ENCODE results near the gene CPA3. TPM values are rescaled to one million over a fixed set of nuclear protein-coding genes. Genes with fewer than 3 reads are reported as not detected.

Gene CPA3, protein sequence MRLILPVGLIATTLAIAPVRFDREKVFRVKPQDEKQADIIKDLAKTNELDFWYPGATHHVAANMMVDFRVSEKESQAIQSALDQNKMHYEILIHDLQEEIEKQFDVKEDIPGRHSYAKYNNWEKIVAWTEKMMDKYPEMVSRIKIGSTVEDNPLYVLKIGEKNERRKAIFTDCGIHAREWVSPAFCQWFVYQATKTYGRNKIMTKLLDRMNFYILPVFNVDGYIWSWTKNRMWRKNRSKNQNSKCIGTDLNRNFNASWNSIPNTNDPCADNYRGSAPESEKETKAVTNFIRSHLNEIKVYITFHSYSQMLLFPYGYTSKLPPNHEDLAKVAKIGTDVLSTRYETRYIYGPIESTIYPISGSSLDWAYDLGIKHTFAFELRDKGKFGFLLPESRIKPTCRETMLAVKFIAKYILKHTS
- 1 to 10 TPM; 4.0 to 4.4 (median 4.0) TPM for polyA plus RNA-seq

DNA sequence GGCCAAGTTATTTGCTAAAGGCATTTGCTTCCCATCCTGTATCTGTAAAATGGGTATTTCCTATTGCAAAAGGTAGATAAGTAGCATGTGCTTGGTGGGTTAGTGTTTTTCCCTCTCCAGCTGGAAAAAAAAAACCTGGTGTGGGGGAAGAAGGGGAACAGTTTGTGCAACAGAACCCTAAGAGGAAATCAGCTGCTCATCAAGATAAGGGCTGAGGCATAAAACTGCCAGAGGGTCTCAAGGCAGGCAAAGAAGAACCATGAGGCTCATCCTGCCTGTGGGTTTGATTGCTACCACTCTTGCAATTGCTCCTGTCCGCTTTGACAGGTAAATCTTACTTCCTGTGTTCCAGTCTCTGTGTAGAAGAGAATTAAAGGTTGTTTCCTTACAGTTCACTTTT lies at the start of gene CPA3:
TSS of gene CPA3 (plus strand) at position 248 of the 400 bp plus-strand sequence. CDS start at position 260, 12 bp downstream.
- no peak within 1 kb of the TSS for H3K27ac ChIP-seq (ENCODE audit: low read depth, low read length)
- WGBS, 3 donors: 31 to 80% (median 59%) methylated on average over 1 of the region's 1 CpG

DNA sequence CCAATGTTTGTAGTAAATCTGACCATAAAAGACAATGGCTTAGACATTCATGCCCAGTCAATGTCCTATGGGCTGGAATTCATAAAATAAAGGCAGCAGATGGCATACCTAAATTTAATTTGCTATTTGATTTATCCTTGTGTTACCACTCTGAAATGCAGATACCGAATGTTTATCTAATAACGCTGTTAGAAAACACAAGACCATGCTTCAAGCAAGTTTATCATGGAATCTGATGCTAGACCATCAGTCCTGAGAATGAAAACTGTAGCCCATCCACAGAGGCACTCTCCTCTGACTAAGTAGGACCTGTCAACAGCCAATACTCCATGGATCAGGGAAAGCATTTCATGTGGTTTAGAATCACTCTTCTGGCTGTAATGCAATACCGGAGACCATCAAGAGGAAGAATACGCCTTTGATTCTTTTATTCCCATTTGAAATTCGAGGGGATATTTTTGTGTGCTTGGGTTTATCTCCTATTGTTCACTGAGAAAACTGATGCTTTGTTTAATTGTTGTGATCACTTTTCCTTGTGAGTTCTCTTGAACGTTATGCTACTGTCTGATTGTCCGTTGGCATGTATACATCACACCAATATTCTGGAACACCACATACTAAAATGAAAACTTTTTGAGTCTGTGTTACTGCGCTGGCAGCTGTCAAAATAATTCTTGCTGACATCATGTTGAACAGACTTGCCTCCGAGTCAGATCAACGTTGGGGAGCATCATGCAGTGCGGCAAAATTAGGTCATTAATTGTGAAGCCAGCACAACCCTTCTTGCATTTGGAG lies 49.6 kb upstream of the CPA3 start:
- 83 to 88% (median 87%) methylated on average over 11 of the region's 11 CpGs for WGBS, 3 donors
- no peak overlapping the region for H3K27ac ChIP-seq (ENCODE audit: low read depth, low read length)

DNA sequence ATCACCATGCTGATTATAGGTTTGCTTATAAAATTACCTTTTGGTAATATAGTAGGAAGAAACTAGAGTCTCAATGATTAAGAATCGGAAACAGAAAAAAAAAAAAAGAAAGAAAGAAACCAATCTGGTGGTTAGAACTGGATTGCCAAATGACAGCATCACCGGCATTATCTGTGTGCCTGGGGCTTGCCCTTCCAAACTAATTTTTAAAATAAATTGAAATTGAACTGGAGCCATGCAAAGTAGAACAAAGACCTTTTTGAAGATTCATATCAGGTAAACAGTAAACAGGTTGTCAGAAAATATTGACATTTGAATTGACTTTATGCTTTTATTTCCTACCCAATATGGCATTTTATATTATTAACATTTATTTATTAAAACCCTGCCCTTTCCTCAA lies 48.7 kb upstream of the CPA3 start:
- 81 to 89% (median 85%) methylated on average over 2 of the region's 2 CpGs for WGBS, 3 donors
- H3K27ac ChIP-seq (ENCODE audit: low read depth, low read length): no peak overlapping the region

DNA sequence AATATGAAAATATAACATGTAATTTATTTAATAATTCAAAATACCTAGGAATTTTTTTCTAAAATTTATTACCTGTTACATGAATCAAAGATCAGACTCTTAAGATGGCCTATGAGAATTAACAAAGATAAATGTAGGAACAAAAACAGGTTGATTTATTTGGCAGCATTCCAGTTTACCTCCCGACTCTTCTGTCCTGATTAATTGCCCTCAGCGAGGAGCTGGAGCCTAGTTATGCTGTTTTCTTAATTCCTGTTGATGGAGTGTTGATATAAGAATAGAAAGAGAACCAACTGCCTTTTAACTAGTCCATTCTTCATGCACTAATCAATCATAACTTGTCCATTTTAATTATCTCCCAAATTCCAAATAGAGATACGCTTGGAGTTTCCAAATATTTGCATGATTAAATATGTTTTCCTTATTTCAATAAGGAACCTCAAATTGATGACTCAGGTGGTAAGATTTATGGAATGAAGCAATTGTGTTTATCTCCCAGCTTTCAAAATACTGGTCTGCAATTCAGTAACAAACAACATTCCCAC lies 48.0 kb upstream of the CPA3 start:
- no peak overlapping the region for H3K27ac ChIP-seq (ENCODE audit: low read depth, low read length)
- WGBS, 3 donors: 26 to 57% (median 48%) methylated on average over 3 of the region's 3 CpGs

DNA sequence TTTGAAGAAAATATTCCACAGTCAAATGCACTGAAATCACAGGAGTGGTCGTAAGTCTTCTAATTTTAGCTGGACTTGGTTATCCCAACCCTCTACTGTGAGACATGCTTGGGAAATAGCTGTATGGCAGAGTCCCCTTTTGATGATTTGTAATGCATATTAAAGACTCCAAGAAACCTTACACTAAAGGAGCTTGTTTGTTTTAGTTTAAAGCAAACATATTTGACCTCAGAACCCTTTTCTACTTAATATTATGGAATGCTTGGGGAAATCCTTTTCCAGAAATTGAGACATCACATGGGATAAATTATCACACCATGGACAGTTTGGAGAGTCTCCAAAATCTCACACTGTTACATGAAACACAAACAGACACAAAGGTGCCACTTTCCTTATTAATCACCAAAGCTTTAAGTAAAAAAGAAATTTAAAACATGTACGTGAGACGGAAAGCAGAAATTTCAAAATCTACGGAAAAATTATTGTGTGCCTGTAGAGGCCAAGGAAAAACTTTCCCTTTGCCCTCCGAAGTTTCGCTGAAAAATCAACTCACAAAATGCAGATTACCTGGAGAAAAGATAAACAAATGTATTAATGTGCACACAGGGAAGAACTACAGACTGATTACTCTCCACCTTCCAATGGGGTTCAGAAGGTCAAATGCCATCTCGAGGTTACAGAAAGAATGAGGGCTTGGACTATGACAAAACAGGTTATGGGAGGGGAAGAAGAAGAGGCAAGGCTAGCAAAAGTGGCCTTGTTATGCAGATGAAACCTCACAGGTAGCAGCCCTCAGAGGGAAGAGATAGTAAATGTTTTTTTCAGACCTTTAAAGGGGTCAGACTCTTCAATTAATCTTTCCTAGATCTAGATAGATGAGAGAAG lies 44.5 kb upstream of the CPA3 start:
- 50 to 76% (median 74%) methylated on average over 7 of the region's 7 CpGs for WGBS, 3 donors
- H3K27ac ChIP-seq (ENCODE audit: low read depth, low read length): no peak overlapping the region

DNA sequence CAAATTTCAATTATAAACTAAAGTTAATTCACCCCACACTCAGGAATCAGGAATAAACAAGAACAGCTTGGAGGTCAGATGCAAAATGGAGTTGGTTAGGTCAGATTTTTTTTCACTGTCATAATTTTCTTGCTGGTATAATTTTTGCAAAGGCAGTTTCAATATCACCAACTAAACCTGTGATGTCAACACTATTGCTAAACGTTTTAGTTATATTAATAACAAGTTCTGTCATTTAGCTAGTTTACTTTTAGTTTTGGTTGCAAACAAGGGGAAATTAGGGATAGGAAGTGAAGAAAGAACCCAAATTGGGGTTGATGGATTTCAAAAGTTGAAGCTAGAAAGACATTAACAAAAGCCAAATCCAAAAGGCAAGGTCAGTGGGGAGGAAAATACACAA lies 42.1 kb upstream of the CPA3 start:
- no peak overlapping the region for H3K27ac ChIP-seq (ENCODE audit: low read depth, low read length)
- WGBS, 3 donors: 34 to 45% (median 34%) methylated on average over 1 of the region's 1 CpG

DNA sequence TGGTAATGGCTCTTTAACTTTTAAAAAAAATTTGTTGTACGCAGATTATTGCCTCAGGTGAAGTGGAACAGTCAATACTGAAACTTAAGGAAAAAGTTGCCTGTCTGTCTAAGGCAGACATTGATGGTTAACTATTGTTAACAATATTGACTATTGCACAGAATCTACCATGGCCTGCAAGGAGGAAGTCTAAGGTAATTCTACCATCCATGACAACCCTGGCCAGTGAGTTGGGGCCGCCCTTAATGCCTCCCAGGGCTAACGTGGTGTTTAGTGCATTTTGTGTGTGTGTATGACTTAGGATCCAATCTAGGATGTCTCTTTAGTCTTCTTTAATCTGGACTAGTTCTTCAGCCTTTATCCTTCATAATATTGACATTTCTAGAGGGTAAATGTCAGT lies 39.6 kb upstream of the CPA3 start:
- H3K27ac ChIP-seq (ENCODE audit: low read depth, low read length): no peak overlapping the region
- WGBS, 3 donors: 53 to 92% (median 81%) methylated on average over 3 of the region's 3 CpGs

DNA sequence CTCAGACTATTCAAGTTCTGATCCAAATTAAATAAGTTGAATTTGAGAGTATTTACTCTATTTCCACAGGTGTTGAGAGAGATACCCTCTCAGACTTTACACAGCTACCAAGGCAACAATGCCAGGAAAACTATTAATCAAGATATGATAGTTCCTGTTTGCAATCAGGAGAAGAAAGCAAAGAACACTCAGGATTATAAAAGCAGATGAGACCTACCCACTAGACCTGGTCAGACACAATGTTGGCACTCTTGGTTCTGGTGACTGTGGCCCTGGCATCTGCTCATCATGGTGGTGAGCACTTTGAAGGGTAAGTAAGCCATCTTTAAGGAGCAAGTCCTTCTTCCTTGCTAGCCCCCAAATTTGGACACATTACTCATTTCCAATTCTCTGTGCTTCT lies 37.5 kb upstream of the CPA3 start, which contains the start of gene CPB1:
TSS of gene CPB1 (plus strand) at position 227 of the 400 bp plus-strand sequence. CDS start at position 240, 13 bp downstream.
- H3K27ac ChIP-seq (ENCODE audit: low read depth, low read length): no peak within 1 kb of the TSS

DNA sequence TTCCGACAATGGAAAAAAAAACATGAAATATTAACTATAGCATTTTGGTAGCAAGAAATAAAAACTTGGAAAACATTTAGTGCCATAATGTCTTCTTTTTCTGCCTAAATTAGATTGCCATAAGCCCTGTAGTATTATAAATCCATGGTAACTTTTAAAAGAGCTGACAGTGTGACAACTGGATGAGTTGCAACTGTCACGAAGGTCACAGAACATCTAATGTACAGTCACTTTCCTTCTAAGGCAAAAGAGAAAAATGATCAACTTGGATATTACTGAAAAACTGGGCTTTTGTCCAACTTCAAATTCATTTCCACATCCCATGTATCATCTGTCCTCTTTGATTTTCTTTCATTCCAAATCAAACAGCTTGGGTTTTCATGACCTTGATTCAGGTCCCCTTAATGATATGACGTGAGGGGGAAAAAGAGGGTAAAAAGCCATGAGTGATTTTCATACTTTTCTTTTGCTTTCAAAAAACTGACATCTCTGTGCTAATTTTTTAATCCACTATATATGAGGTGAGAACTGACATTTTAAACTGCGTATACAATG lies 36.9 kb upstream of the CPA3 start:
- H3K27ac ChIP-seq (ENCODE audit: low read depth, low read length): no peak overlapping the region
- WGBS, 3 donors: 29 to 58% (median 49%) methylated on average over 4 of the region's 4 CpGs

DNA sequence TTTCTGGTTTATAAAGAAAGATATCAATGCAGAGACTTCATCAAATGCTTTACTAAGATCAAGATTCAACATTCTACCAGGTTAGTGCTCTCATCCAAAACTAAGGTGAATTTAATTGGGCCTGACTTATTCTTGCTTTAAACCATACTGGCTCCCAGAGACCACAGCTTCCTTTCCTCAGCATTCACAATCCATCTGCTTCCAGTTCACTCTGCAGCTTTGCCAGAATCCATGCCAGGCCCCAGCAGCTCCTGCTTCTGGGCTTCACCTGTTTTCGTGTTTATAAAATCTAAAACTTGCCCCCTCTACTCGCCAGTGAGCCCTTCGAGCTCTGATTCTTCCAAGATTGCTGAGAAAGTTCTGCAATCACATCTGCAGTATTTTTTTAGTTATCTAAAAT lies 35.2 kb upstream of the CPA3 start:
- 42 to 96% (median 92%) methylated on average over 3 of the region's 3 CpGs for whole genome bisulfite sequencing, 3 donors
- no peak overlapping the region for H3K27ac ChIP-seq (ENCODE audit: low read depth, low read length)

DNA sequence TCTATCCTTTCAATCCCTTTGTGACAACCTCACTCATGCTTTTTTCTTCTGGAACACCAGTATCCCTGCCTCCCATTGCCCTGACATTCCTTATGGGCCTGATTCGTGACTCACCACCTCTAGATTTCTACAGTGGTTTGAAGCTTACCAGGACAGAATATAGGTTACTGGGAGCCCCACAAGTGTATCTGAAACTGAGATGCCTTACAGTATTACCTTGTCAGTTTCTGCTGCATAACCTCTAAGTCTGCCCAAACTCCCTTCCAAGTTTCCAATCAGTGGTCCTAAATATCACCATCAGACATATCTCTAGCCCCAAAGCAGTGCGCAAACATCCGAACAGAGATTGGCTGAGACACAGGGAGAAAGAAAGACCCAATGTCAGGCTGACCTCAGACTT lies 31.9 kb upstream of the CPA3 start:
- 48 to 92% (median 89%) methylated on average over 3 of the region's 3 CpGs for WGBS, 3 donors
- H3K27ac ChIP-seq (ENCODE audit: low read depth, low read length): no peak overlapping the region

DNA sequence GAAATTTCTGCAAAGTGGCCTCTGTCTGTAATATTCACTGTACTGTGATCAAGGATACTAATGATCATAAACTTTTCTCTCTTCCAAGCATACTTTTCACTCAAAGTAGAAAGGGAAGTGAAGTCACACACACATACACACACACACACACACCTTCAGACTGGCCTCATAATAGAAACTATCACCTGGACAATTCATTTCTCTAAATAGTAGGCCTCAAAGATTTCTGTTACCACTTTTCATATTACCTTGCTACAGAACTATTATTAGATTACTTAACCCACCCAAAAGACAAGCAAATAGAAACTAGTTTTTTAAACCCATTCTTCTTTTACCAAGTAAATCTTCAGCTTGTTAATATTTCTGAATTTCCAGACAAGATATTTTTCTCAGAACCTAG lies 25.3 kb upstream of the CPA3 start:
- no peak overlapping the region for H3K27ac ChIP-seq (ENCODE audit: low read depth, low read length)

DNA sequence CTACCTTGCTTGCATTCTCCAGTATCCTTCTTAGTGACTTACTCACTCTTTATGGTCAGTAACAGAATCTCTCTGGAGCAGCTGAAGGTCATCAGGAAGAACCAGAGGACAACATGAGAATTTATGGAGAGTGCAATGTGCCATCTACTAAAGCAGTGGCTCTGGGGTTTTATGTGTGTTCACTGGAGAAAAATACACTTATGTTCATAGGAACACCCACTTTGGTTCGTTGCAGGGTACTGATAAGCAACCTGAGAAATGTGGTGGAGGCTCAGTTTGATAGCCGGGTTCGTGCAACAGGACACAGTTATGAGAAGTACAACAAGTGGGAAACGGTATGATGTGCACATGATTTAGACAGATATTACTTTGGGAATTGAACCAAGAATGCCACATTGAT lies 24.6 kb upstream of the CPA3 start:
- 45 to 88% (median 83%) methylated on average over 4 of the region's 4 CpGs for WGBS, 3 donors
- no peak overlapping the region for H3K27ac ChIP-seq (ENCODE audit: low read depth, low read length)

DNA sequence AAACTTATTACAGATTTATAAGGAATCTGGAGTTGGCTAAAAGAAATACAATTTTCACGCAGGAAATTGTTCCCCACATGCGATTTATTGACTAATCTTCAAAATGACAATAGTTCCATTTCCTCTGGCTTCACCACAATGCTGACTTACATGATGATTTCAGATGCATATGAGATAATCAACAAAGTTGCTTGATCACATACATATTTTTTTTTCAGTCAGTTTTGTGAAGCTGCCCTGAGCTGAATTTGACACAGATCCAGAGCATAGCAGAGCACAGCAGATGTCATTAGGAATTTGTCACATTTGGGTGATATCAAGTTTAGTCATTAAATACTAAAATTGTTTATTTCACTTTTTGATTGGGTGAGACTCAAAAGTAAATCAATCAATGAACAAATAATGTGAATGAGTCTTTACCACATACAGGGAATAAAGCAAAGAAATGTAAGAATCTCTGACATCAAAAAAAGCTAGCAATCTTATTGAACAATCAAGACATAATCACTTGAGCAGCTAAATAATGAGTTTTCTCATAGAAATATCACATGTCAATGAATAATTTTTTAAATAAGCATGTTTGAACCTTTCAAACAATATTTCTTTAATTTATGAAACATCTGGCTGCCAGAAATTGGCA lies 19.2 kb upstream of the CPA3 start:
- no peak overlapping the region for H3K27ac ChIP-seq (ENCODE audit: low read depth, low read length)
- 43 to 63% (median 44%) methylated on average over 2 of the region's 2 CpGs for WGBS, 3 donors

DNA sequence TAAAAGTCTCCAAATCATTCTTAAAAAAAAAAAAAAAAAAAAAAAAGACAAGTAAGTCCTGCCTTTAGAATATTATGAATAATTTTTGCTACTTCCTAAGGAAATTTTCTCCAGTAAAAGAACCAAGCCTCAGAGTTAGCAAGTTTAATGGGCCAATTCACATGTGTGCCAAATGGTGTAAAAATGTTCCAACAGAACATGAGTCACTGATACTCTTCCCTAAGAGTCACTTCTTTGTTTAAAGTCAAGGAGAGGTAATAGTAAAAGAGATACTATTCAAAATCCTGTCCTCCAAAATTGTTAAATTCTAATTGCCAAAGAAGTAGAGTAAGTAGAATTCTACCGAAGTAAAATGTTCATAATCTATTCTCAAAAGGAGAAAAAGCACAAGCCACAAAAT lies 17.7 kb upstream of the CPA3 start:
- H3K27ac ChIP-seq (ENCODE audit: low read depth, low read length): no peak overlapping the region
- 29 to 56% (median 40%) methylated on average over 1 of the region's 1 CpG for WGBS, 3 donors

DNA sequence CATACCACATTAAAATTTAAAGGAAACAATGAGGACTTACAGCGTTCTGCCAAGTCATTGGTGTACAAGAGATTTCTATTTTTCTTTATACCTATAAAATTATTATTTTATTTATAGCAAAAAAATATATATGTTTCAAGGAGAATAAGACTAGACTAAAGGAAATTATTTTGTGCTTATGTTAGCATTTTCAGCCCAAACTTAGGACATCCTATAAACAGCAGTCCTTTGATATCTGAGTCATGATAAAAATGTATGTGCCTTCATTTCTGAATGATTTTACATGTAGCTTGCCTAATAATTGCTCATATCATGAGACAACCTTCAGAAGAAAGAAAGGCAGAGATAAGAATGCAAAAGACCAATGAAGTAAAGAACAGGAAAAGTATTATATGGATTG lies 16.7 kb upstream of the CPA3 start:
- WGBS, 3 donors: 57 to 68% (median 64%) methylated on average over 1 of the region's 1 CpG
- H3K27ac ChIP-seq (ENCODE audit: low read depth, low read length): no peak overlapping the region

DNA sequence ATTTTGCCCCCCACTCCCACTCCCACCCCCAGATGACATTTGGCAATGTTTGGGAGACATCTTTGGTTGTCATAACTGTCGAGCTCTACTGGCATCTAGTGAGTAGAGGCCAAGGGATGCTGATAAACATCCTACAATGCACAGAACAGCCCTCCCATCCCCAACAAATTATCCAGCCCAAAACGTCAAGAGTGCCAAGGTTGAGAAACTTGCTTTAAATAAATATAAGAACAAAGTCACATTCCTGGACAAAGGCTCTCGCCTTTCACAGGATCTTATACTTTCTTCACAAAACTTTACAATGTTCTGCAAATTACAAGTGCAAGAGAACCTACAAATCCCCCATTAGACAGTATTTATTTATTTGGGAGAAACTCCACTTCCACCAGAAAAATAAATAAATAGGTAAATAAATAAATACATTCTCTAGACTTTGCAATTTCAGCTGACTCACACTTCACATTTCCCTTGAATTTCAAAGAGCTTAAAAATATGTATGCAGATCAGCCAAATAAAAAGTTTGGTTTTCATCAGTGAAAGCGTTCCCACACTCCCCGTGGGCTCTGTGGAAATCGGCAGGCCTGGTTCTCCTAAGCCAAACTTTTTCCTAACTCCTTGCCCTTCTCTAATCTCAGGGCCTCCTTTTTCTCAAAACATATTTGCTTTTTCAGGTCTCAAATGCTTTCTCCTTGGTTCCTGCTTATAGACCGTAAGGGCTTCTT lies 12.7 kb upstream of the CPA3 start:
- H3K27ac ChIP-seq (ENCODE audit: low read depth, low read length): no peak overlapping the region
- WGBS, 3 donors: 42 to 66% (median 65%) methylated on average over 7 of the region's 7 CpGs
